Right ventricle myocardium inferior (tissue), 1 donor: ENCODE data around the gene CHRNA4. TPM values are rescaled to one million over a fixed set of nuclear protein-coding genes. Genes with fewer than 3 reads are reported as not detected.
A peak's percentile ranks its signal among the peaks of the same experiment; 100 is the strongest.

ENCODE experiments used
- ATAC-seq: fragments of 200-7000 bp; cut with Tn5 transposase; one replicate; pipeline ENCODE4 v1.9.1; 2020; ENCODE audit warnings: mild to moderate bottlenecking, moderate library complexity
- DNase-seq: peaks from one replicate; pipeline ENCODE4 v3.0.0; 2021; ENCODE audit errors: missing footprints
- intact Hi-C: fragments of 100-400 bp; cut with DNase I; formaldehyde crosslinking; loops from one replicate; pipeline ENCODE4 v1.11.0; 2022
- long read RNA-seq: library from polyadenylated mRNA; unstranded; transcript quantifications from one replicate; pipeline ENCODE4 v2.0.0, GENCODE V29; 2021
- total RNA-seq: library from RNA; stranded (reverse); fragmentation: NEBNext Ultra II Directional; extraction: Animal tissue kit (Norgen Biotek cat#: 25700); gene quantifications from one replicate; pipeline ENCODE4 v1.2.1, GENCODE V29; 2021
- donor health status: DM: no; HTN: yes; CAD: no; lungs with severe emphysema.

Gene CHRNA4
- 2.3 TPM for total RNA-seq
- long read RNA-seq, partial matches to known transcripts = 0 of 1 reads
- long read RNA-seq, other reads (novel, unspliced or antisense) = 1 of 1 reads

DNA sequence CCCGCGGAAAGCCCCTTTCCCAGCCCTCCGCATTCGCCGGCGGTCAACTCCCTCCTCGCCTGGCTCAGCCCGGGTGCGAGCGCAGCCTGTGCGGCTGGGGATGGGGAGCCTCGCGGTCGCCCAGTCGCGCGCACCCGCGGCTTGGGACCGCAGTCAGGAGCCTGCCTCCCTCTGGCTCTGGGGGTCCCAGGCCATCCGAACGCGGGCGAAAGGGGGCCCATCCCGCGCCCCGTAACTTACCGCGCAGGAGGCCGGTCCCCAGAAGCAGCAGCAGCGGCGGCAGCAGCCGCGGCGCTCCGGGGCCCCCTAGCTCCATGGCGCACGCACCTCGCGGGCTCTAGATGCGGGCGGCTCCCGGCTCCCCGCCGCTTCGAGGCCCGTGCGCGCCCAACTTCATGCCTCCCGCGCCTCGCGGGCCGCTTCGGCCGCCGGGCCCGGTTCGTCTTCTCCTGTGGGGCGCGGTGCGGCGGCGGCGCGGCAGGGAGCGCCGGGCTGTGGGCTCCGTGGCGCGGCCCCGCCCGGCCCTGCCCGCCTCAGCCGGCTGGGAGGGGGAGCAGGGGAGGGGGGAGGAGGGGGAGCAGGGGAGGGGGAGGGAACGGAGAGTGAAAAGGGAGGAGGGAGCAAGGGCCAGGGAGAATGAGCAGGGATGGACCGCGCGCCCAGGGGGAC lies at the start of gene CHRNA4:
CHRNA4 (minus strand) TSS at position 500 of the 669 bp plus-strand sequence; CDS start at position 316, 184 bp downstream.
- intact Hi-C loops = no loop called here
- DNase-seq (peak; percentile 18), ATAC-seq (no peak)

DNA sequence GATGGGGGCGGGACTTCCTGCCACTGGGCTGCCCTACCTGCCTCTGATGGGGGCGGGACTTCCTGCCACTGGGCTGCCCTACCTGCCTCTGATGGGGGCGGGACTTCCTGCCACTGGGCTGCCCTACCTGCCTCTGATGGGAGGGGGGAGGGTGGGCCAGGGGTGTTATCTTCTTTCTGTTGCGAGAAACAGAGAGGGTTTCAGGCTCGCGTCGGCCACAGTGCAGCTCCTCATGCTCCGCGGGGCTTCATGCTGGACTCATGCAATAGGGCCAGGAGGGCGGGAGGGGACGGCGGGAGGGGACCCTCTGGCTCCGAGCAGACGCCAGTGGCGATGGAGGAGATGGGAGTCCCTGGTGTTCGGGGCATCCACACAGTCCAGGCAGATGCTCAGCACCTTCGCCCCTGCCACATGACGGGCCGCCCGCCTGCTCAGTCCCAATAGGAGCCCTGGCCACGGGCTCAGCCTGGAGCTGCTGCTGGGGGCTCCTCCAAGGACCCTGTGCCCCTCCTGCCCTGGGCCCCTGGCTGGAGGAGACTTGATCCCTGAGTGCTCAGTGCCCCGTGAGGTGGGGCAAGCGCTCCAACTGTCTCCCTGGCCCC lies 48.8 kb upstream of the CHRNA4 start:
- no peak for ATAC-seq
- no peak for DNase-seq

DNA sequence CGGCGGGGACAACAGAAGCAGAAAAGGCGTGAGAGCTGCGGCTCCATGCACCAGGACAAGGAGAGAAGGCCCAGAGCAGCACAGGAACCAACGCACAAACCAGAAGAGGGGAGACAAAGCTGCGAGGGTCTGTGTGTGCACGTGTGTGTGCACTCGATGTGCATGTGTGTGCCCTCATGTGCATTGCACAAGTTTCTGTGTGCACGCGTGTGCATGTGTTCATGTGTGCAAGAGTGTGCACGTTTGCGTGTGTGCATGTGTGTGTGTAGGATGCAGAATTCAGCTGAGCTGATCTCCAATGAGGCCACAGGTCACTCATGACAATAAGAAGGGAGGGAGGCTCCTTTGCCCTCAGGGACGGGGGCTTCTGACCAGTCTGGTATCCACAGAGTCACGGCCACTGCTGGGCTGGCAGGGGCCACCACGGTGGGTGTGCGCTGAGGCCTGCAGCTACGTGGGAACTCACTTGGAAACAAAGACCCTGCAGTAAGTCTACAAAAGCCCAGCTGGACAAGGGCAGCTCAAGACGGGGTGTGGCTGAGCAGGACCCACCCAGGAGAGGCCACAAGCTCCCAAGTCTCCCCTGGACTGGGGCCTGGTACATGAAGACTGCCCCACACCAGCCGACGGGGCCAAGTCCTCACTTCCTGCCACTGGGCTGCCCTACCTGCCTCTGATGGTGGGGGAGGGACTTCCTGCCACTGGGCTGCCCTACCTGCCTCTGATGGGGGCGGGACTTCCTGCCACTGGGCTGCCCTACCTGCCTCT lies 48.1 kb upstream of the CHRNA4 start:
- ATAC-seq = no peak
- peak; percentile 37 for DNase-seq
- intact Hi-C loops = no loop called here

More for the DNA sequence above, 48.8 kb upstream of the CHRNA4 start:
- intact Hi-C loops = no loop called here

DNA sequence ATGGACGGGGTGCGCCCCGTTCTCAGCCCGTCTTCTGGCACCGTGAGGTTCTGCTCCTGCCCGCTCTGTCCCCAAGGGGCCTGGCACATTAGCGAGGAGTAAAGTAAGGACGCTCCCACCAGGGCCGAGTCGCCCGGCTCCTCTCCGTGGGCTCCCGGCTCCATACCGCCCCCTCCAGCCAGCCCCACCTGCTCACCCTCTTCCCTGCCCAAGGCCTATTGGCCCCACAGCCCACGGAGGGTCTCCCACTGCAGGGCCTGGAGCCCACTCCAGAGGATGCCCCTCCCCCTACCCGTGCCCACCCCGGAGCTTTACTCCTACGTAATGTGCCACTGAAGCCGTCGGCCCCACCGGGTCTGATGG lies 47.5 kb upstream of the CHRNA4 start:
- DNase-seq (no peak), ATAC-seq (no peak)
- intact Hi-C loops = no loop called here

DNA sequence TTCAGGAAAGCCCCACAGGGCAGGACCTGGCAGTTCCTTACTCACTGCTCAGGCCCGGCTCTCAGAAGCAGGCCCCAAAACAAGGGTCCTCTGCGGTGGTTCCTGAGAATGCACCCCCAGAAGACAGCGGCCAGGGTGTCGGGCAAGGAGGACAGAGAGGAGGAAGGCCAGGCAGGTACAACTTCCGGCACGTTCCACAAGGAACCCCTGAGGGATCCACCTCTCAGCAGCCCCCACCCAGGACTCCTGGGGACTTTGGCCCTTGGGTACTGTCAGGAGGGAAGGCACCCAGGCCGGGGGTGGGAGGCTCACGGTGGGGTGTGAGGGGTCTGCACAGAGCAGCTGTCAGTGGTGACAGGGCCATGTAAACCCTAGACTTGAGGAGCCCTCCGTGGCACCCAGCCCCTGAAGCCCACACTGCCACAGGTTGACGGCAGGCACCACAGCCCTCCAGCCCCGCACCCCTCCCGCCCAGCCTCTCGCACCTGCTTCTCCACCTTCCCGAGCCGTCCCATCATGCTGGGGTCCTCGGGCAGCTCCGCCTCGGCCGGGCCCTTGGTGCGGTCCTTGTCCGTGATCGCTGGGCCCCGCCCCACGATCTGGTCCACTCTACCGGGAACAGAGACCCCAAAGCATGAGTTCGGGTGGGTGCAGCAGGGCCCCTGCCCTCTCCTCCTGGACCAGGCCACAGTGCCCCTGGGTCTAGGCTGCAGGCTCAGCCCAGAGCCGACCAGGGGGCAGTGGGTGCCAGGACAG lies 47.0 kb upstream of the CHRNA4 start:
- no peak for ATAC-seq
- DNase-seq = peak; percentile 47
- intact Hi-C loops = no loop called here

DNA sequence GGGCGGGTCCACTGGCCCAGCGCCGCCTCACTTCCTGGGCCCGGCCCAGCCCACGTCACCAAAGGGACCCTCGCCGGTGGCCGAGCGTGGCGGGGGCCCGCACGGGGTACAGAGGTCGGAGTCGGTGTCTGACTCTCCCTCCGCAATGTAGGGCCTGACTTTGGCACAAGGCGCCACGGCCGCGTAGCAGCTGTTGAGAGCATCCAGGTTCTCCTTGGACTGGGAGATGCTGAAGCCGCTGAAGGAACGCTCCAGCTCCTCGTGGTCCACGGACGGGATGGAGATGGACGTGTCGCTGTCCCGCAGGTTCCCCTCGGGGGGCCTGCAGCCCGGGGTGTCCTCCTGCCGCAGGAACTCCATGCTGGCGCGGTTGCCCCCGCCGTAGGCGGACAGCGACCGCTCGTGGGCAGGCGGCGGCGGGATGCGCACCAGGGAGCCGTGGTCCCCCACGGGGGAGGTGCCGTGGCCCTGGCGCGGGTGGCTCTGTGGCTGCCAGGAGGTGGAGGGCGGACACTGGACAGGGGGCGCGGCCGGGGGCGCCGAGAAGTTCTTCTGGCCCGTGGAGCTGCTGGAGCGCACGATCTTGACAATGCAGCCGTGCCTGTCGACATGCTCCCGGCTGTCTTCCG lies 45.6 kb upstream of the CHRNA4 start:
- no peak for DNase-seq
- intact Hi-C loops = no loop called here
- ATAC-seq = no peak

DNA sequence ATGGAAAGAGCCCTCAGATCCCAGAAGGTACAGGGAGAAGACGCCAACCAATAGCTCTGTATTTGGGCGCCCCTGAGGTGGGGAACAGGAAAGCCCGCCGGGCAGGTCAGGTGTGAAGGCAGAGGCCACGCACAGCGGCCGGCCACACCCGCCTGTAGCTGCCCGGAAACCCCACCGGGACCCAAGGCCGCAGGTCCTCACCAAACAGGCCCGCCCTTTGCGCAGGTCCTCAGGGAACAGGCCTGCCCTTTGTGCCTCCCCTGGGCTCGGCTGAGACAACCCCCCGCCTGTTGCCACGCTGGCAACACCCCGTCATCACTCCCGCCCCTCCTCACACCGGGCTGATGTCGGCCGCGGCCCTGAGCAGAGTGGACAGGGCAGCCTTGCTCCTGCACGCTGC lies 44.9 kb upstream of the CHRNA4 start:
- intact Hi-C loops = no loop called here
- ATAC-seq (no peak), DNase-seq (no peak)

DNA sequence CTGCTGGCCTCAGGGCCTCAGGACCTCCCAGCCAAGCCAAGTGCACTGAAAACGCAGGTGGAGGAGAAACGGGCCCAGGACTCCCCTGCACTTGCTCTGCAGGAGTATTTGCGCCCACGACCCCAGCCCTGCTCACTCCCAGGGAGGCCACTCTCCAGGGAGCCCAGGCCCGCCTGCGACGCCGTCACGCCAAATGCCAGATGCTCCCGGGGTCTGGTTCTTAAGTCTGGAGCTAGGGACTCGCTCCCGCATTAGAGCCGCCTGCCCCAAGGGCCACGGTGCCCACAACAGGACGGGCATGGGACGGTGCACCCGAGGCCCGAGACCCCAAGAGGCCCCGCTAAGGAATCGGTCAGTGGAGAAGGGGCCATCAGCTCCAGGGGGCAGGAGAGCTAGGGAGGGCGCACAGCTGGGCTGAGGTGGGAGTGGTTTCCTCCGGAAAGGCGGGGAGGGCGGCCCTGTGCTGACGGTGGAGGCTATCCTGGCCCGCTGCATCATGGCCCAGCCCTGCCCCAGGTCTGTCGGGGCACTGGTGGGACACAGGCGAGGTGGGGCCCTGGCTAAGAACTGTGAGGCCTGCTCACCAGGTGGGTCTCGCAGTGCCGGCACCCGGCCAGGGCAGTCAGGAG lies 44.1 kb upstream of the CHRNA4 start:
- no peak for ATAC-seq

DNA sequence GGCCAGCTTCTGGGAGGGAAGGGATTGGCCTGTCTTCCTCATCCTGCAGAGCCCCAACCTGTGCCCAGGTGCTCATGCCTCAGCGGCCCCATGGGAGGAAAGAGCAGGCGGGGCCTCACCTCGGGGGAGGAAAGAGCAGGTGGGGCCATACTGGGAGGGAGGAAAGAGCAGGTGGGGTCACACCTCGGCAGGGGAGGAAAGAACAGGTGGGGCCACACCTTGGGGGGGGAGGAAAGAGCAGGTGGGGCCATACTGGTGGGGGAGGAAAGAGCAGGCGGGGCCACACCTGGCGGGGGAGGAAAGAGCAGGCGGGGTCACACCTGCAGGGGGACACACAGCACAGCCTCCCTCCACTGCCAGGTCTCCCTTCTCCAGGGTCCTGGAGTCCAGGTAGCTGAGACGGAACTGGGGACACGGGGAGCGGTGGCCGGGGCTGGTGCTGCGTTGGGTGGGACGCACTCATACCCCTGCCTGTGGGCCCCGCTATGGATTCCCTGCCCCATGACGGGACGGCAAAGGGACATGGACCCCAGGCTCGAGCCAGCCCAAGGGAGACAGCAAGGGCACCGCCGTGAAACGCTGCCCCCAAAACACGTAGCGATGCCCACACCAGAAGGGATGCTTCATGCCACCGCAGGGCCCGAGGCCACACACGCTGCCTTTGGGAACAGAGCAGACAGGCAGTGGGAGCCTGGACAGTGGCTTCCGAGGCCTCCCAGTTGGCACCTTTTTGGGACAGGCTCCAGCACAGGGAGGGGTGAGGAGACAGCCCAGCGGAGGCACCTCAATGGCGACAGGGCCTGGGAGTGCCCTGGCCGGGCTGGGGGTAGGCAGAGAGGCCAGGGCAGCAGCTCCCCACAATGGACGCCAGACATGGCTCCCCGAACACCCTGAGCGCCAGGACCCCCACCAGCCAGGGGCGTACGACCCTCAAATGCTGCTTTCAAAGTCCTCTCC lies 43.3 kb upstream of the CHRNA4 start:
- no peak for ATAC-seq
- intact Hi-C loops = no loop called here
- no peak for DNase-seq

More for the DNA sequence above, 44.1 kb upstream of the CHRNA4 start:
- intact Hi-C loops = no loop called here
- DNase-seq = no peak

DNA sequence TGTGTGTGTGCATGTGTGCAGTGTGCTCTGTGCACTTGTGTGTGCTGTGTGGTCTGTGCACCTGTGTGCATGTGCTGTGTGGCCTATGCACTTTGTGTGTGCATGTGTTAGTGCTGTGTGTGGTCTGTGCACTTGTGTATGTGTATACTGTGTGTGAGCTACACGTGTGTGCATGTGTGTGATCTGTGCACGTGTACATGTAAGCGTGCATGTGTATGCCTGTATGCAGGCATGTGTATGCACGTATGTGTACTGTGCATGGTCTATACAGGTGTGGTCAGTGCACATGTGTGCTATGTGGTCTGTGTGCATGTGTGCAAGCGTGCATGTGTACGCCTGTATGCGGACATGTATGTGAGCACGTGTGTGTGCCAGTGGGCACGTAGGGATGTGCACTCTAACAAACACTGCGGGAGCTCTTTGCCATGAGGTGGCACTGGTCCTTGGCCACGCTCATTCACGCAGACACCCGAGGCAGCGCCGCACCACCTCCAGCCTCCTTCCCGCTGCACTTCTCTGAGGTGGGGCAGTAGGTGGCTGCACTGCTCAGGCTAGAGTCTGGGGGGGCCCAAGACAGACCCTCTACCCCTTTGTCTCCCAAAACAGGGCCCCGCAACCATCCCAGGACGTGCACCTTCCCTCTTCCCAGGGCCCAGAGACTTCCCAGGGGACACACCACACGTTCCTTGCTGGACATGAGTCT lies 42.4 kb upstream of the CHRNA4 start:
- DNase-seq = no peak
- ATAC-seq = no peak
- intact Hi-C loops = no loop called here

DNA sequence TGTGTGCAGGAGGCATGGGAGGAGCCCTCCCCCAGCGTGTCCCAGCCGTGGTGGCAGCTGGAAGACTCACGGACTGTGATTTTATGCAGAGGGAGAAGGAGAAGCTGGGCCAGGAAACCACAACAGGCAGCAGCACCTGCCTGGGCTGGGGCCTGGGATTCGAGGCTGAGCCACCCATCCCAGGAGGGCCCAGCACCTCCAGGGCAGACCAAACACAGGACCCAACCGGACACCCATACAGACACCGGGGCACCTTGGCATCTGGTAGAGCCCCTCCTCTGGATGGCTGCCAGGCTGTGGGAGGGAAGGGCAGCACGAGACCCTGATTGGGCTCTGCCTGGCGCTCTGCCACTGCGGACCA lies 41.7 kb upstream of the CHRNA4 start:
- ATAC-seq (no peak), DNase-seq (no peak)
- intact Hi-C loops = no loop called here

DNA sequence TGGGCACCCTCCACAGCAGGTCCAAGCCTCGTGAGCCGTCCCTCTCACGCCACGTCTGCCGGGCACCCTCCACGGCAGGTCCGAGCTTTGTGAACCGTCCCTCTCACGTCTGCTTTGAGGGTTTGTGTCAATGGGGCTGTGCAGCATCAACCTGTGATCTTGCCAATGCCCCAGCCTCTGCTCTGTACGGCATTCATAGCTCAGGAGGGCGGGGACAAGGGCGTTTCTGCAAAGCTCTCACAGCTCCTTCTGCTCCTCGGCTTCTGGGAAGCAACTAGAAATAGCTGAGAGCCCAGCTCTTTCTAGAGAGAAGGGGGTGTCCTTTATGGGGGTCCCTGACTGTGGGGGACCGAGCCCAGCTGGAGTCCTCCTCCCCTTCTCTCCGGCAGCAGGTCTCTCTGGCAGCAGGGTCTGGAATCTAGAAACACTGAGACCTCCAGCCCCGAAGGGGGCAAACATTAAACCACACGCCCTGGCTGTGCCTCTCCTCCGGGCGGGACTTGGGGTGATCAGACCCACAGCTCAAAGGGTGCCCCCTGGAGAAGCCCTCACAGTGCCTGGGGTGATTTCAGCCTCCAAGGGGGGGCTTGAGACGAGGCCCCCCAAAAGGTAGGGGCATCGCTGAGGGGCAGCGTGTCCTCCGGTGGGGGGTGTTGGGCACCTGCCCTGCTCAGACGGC lies 41.2 kb upstream of the CHRNA4 start:
- ATAC-seq = no peak
- no peak for DNase-seq
- intact Hi-C loops = no loop called here

DNA sequence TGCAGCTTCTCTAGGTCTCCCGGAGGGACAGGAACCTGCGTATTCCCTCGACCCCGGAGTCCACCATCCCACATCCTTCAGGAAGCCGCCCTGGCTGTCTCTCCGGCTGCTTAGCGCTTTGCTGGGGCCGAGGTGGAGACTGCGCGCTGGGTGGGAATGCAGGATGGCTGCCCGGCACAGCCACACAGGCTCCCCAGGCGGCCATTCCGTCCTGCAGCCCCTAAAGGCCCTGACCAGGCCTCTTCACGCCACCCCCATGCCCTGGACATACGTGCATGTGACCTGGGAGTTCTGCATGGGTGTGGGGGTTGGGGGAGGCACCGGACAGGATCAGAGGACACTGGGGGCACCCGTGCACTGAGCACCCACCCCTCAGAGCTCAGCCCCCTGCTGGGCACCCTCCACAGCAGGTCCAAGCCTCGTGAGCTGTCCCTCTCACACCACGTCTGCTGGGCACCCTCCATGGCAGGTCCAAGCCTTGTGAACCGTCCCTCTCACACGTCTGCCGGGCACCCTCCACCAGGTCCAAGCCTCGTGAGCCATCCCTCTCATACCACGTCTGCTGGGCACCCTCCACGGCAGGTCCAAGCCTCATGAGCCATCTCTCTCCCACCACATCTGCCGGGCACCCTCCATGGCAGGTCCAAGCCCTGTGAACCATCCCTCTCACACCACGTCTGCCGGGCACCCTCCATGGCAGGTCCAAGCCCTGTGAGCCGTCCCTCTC lies 40.4 kb upstream of the CHRNA4 start:
- DNase-seq (no peak), ATAC-seq (no peak)
- intact Hi-C loops = no loop called here

DNA sequence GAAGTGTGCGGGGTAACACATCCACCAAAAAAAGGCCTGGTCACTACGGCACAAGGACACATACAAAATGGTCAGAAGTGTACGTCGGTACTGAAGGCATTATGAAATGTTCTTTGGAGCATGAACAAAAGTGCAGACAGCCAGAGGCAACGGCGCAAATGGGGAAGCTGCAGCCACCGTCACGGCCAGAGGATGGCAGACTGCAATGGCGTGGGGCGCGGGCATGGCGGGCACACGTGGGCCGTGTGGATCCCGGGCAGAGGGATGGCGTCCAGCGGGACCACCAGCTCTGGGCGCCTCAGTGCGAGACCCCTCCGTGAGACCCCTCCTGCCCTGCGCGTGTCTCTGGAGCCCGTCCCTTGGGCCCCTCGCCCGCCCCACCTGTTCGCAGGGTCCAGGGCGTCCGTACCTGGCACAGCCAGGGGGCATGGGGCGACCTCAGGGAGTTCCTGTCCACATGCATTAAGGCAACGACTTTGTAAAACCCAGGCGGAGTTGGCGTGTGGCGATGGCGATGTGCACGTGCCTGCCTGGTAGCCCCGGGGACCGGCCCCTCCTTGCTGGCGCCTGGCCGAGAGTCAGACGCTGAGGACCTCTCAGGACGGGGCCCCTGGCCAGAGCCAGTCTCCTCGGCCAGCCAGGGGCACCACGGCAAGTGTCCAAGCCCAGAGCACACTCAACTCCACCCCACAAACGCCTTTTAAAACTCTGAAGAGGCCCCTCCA lies 39.5 kb upstream of the CHRNA4 start:
- no peak for DNase-seq
- intact Hi-C loops = no loop called here
- ATAC-seq = no peak
